Measurements from ENCODE around the gene TTC22. TPM values are rescaled to one million over a fixed set of nuclear protein-coding genes. Genes with fewer than 3 reads are reported as not detected.

Gene TTC22
- total RNA-seq, 4 donors from 2014 or later, result 0.93 to 7.3 (median 1.0) TPM; not detected in 1

- Histone ChIP-seq H3K9me3 (no peaks in the 10 kb centered on the region), H3K36me3 (no peaks in the 10 kb centered on the region), H3K27ac (no peak overlapping the region), H3K27me3 (peaks cover 58% of the 10 kb centered on the region), H3K4me1 (peaks cover 0 to 14% (median 3%) of the 10 kb centered on the region in 3 donors), H3K4me3 (no peak overlapping the region)
- 33 to 77% methylated on average over 1 to 2 of the region's 4 CpGs for WGBS, 2 donors (ENCODE audit: low coverage in 1 of 2)
- peak; percentile 45 for ATAC-seq
- TF ChIP-seq POLR2AphosphoS5 (IDR thresholded peaks at IDR 0.05) (no peak), POLR2A (IDR thresholded peaks at IDR 0.05) (no peak), CTCF (IDR thresholded peaks at IDR 0.05) (no peak), EP300 (IDR thresholded peaks at IDR 0.05) (no peak)
Observed at GRCh38 chr1:54803761-54804470, 2.8 kb upstream of the TTC22 start.

DNA sequence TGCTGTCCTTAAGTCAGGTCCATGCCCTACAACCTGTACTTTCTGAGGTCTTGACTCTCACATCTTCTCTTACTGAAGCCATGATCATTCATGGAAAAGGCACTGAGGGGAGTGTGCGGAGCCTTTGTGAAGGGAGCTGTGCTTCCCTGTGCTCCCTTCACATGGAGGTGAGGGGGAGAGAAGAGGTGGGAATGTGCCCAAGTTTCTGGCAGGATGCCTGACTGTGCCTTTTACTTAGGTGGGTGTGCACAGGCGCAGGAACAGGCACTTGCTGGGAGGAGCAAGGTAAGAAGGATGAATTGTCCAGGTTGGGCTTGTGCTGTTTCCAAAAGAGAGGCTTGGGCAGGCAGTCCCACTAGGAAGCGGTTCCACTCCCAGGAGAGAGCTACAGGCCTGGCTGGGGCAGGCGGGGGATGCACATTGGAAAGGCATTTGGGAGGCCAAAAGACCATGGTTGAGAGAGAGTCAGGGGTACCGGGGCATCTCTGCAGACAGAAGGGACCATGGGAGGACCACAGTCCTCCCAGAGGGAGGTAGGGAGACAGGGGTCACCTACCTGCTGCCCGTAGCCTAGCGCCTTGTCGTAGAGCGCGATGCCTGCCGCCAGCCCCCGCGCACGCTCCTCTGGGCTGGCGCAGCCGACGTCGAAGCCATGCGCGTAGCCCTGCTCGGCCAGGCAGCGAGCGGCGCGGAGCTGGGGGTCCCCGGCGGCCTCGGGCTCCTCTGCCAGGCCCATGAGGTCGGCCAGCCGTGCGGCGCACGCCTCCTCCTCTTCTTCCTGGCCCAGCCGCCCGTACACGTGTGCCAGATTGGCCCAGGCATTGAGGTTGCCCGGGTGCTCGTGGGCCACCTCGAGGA is 853 bp downstream of the TTC22 start:
- no peaks in the 10 kb centered on the region for H3K36me3 ChIP-seq
- WGBS, 2 donors (ENCODE audit: low coverage in 1 of 2), result 29 to 100% methylated on average over 1 to 15 of the region's 39 CpGs
- peaks cover 51% of the 10 kb centered on the region for H3K27me3 ChIP-seq
- H3K4me3 ChIP-seq, result peak overlapping the region in 1 of 2 donors; percentile 44
- H3K27ac ChIP-seq, result no peak overlapping the region
- ATAC-seq, result no peak
- H3K4me1 ChIP-seq, result peaks cover 0 to 14% (median 3%) of the 10 kb centered on the region in 3 donors
- TF ChIP-seq POLR2A (IDR thresholded peaks at IDR 0.05), result no peak
- no peak for TF ChIP-seq EP300 (IDR thresholded peaks at IDR 0.05)
- TF ChIP-seq POLR2AphosphoS5 (IDR thresholded peaks at IDR 0.05), result no peak
- no peak for TF ChIP-seq CTCF (IDR thresholded peaks at IDR 0.05)
- no peaks in the 10 kb centered on the region for H3K9me3 ChIP-seq

- H3K36me3 ChIP-seq, result no peaks in the 10 kb centered on the region
- WGBS, 2 donors (ENCODE audit: low coverage in 1 of 2), result 88% methylated on average over 2 of the region's 6 CpGs; no CpG with 5 or more reads in 1 of the 2 donors
- no peak for ATAC-seq
- no peak overlapping the region for H3K27ac ChIP-seq
- H3K4me1 ChIP-seq, result peaks cover 0 to 14% (median 3%) of the 10 kb centered on the region in 3 donors
- peaks cover 39% of the 10 kb centered on the region for H3K27me3 ChIP-seq
- no peak for TF ChIP-seq POLR2A (IDR thresholded peaks at IDR 0.05)
- TF ChIP-seq POLR2AphosphoS5 (IDR thresholded peaks at IDR 0.05), result no peak
- TF ChIP-seq EP300 (IDR thresholded peaks at IDR 0.05), result no peak
- no peak for TF ChIP-seq CTCF (IDR thresholded peaks at IDR 0.05)
- no peak overlapping the region for H3K4me3 ChIP-seq
- H3K9me3 ChIP-seq, result no peaks in the 10 kb centered on the region
Observed at GRCh38 chr1:54798769-54799641, 2.1 kb downstream of the TTC22 start.

GRCh38 chr1:54798206-54798605 is 2.9 kb downstream of the TTC22 start:
- Histone ChIP-seq H3K9me3 (no peaks in the 10 kb centered on the region), H3K27me3 (peaks cover 31% of the 10 kb centered on the region), H3K4me1 (peaks cover 0 to 14% (median 3%) of the 10 kb centered on the region in 3 donors), H3K4me3 (no peak overlapping the region), H3K27ac (no peak overlapping the region), H3K36me3 (no peaks in the 10 kb centered on the region)
- WGBS, 2 donors (ENCODE audit: low coverage in 1 of 2), result 80% methylated on average over 1 of the region's 3 CpGs; no CpG with 5 or more reads in 1 of the 2 donors
- no peak for TF ChIP-seq POLR2A (IDR thresholded peaks at IDR 0.05)
- TF ChIP-seq EP300 (IDR thresholded peaks at IDR 0.05), result no peak
- no peak for TF ChIP-seq CTCF (IDR thresholded peaks at IDR 0.05)
- no peak for TF ChIP-seq POLR2AphosphoS5 (IDR thresholded peaks at IDR 0.05)
- no peak for ATAC-seq
